DLD1 (cell line): ENCODE data around the gene FAM98C.
"Not testable (repeated sequence)": the region's sequence is repeated elsewhere in the genome, so short reads cannot be mapped to it uniquely, and the experiment has no call there.

Experiments used
- in situ Hi-C: cut with HindIII; loops from 2 replicates; pipeline ENCODE4 v1.10.0; 2017; ENCODE audit warnings: low sequenced_read_pairs

Gene FAM98C

DNA sequence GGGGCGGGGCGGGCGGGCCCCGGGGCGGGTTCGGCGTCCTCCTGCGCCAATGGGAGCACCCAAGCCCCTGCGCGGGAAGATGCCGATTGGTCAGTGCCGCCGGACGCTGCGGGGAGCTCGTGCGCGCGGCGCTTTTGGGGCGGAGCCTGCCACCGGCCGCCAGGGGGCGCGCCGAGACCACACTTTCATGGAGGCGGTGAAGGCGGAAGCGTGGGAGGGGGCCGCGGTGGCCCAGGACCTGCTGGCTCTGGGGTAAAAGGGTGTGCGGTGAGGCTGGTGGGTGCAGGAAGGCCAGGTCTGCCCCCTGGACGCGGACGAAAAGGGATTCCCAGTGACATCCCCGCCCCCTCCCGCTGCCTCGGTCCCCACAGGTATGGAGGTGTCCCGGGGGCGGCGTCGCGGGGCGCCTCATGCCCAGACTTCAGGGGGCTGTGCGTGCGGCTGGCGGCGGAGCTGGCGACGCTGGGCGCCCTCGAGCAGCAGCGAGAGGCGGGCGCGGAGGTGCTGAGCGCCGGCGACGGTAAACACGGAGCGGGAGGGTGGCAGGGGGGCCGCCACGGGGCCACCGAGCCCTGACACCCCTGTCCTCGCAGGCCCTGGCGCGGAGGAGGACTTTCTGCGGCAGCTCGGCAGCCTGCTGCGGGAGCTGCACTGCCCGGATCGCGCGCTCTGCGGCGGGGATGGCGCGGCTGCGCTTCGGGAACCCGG is at the start of gene FAM98C:
Gene FAM98C (plus strand): TSS at position 127 of the 708 bp plus-strand sequence. CDS start 61 bp downstream, at position 188.
- in situ Hi-C loops, result no loop called here

DNA sequence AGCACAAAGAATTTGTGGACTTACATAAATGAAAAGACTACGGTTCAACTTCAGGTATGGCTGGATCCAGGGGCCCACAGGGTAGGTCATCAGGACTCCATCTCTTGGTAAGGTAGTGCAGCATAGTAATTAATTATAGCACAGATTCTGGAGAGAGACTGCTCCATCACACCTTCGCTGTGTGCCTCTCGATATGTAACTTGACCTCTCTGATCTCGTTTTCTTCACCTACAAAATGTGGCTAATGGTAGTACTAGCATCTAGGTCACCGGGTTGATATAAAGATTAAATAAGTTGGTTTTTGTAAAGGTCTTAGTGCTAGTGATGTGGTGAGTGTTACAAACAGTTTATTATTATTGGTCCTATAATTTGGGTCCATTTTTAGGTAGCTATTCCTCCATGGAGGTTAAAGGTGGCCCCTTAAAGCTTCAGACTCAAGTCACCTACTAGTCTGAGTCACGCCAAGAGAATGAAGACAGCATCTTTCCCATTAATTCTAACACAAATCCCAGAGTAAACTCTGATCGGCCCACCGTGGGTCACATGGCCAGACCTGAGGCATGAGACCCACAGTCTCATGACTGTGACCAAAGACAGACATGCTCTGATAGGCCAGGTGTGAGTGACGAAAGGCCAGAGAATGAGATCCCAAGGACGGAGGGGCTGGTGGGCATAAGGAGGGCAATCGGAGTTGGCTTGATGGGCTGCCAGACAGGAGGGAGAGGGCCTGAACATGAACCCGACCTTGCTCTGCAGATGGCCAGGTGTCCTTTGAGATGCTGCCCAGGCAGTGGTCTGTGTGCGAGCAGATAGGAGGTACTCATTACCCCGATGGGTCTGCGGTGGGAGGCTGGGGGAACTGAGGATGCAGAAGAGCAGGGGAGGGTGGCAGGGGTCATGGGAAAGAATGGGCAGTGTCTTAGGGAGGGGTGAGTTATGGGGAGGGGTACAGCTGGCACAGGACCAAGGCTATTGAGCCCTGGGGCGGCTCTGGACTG is 46.9 kb upstream of the FAM98C start:
- in situ Hi-C loops, result no loop called here

DNA sequence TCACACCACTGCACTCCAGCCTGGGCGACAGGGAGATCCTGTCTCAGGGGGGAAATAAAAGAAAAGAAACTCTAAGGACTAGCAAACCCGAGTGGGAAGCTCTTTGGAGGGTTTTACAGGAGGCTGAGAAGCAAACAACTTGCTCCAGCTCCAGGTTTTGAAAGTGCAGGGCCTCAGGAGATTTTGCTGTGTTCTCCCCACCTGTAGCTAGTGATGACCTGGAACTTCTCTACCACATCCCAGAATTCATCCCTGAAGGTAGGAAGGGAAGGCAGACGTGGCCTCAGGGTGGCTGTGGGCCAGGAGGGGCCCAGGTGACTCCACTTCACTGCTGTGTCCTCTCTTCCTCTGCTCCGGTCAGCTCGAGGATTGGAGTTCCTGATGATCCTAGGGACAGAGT is 44.8 kb upstream of the FAM98C start:
- in situ Hi-C loops, result no loop called here

DNA sequence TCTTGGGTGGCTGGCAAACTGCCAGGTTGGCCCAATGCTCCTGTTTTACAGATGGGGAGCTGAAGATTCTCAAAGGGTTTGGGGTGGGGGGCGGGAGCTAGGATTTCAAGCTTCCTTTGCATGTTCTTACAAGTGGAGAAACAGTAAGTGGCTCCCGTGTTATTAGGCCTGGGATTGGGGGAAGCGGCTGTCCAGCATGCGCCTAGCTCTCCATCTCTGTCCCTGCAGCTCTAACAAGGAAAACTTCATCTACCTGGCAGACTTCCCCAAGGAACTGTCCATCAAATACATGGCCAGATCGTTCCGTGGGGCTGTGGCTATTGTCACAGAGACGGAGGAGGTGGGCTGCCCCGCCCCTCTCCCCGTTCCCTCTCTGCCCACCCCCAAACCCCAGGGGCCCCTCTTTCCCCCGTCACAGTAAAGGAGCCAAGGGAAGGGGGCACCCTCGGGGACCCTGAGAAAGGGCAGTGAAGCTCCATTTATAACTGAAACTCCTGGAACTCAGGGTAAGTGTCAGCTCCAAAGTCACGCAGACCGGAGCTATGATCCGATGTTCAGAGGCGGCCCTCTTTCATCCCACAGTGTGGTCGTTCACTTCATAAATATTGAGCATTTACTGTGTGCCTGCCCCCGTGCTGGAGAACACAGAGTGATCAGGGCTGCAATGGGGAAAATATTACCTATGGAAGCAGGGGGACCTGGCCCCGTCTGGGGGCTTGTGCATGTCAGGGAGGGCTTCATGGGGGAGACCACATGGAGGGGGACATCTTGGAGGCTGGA is 43.5 kb upstream of the FAM98C start:
- in situ Hi-C loops, result no loop called here

DNA sequence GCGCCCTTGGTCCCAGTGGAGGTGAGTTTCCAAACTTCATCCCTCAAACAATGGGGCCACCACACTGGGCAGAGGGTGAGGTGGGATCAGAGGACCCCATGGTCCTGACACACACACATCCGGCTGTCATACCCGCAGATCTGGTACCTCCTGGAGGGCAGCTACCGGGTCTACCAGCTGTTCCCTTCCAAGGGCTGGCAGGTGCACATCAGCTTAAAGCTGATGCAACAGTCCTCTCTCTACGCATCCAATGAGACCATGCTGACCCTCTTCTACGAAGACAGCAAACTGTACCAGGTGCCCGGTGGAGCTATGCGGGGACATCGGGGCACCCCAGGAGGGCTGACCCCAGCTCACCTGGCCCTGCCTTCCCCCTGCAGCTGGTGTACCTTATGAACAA is 42.5 kb upstream of the FAM98C start:
- in situ Hi-C loops, result no loop called here

DNA sequence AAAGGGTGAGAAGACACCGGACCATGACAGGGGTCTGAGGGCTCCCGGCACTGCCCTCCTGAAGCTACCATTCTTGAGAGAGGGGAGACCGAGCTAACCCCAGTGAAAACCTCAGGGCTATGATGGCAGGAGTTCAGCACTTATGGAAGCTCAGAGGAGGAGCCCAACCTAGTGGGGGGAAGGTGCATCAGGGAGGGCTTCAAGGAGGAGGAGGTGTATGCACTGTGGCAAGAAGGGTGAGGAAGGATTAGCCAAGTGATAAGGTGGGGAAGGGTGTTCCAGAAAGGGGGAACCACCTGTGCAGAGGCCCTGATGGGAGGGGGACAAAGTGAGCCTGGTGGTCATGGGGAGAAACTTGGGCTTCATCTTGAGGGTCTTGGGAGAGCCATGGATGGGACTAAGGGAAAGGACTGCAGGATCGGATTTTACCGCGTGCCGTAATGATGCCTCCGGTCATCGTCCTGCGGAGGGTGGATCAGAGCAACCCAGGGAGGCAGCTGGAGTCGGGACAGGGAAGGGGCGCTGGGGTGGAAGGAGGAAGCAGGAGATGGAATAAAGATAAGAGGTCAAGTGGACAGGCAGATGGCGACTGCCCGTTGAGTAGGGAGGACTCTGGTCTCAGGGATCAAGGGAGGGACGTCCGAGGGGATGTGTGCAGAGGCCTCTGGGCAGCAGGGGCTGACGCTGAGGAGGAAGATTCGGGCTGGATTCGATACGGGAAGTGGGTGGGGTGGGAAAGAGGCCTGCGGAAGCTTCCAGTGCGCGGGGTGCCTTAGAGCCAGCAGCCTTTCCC is 41.9 kb upstream of the FAM98C start:
- in situ Hi-C loops, result no loop called here

DNA sequence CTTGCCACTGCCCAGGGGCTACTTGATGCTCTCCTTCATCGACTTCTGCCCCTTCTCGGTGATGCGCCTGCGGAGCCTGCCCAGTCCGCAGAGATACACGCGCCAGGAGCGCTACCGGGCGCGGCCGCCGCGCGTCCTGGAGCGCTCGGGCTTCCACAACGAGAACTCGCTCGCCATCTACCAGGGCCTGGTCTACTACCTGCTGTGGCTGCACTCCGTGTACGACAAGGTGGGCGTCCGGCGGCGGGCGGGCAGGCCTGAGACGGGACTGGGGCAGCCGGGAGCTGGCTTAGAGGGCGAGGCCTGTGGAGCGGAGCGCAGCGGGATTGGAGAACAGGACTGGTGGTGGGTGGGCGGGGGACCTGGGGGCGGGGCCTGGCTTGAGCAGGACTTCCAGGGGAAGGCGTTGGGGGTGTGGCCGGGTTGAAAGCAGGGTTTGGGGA is 41.2 kb upstream of the FAM98C start:
- in situ Hi-C loops, result no loop called here

DNA sequence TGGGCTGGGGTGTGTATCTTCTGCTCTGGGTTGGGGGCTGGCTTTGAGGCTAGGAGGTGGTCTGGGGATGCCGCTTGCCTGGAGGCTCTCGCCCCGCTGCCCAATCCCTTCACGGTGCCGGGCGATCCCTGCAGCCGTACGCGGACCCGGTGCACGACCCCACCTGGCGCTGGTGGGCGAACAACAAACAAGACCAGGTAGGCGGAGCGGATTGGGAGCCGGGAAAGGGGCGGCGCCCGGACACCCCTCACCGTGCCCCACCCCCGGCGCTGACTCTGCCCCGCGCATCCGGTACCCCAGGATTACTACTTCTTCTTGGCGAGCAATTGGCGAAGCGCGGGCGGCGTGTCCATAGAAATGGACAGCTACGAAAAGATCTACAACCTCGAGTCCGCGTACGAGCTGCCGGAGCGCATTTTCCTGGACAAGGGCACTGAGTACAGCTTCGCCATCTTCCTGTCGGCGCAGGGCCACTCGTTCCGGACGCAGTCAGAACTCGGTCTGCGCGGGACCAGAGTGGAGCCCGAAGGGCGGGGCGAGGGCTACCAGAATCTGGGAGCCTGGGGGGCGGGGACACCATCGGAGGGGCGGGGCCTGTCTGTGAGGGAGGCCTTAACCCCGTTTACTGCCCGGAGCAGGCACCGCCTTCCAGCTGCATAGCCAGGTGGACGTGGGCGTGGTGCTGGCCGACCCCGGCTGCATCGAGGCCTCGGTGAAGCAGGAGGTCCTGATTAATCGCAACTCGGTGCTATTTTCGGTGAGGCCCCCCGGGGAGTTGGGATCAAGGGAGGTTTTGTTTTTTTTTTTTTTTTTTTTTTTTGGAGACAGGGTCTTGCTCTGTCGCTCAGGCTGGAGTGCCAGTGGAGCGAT is 40.6 kb upstream of the FAM98C start:
- in situ Hi-C loops, result no loop called here

DNA sequence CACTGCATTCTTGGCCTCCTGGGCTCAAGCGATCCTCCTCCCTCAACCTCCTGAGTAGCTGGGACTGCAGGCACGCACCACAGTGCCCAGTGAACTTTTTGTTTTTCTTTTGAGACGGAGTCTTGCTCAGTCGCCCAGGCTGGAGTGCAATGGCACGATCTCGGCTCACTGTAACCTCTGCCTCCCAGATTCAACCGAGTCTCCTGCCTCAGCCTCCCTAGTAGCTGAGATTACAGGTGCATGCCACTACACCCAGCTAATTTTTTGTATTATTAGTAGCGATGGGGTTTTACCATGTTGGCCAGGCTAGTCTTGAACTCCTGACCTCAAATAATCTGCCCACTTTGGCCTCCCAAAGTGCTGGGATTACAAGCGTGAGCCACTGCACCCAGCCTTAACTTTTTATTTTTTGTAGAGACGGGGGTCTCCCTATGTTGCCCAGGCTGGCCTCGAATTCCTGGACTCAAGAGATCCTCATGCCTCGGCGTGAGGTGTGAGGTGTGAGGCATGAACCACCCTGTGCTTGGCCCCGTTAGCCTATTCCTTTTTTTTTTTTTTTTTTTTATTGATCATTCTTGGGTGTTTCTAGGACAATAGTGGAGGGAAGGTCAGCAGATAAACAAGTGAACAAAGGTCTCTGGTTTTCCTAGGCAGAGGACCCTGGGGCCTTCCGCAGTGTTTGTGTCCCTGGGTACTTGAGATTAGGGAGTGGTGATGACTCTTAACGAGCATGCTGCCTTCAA is 39.8 kb upstream of the FAM98C start:
- in situ Hi-C loops, result not testable (repeated sequence)

DNA sequence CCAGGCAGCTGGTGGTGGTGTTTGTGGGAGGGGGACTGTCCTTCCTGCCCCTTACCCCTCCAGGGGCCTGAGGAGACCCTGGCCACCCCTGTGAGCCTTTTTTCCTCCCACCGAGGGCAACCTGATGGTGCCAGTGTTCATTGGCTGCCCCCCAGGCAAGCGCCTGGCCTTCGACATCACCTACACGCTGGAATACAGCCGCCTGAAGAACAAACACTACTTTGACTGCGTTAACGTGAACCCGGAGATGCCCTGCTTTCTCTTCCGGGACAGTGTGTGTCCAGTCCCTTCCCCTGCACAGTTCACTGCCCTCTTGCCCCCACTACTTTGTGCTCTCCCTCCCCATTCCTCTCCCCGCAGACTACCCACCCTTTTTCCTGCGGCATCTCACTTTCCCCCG is 35.9 kb upstream of the FAM98C start:
- in situ Hi-C loops, result no loop called here

DNA sequence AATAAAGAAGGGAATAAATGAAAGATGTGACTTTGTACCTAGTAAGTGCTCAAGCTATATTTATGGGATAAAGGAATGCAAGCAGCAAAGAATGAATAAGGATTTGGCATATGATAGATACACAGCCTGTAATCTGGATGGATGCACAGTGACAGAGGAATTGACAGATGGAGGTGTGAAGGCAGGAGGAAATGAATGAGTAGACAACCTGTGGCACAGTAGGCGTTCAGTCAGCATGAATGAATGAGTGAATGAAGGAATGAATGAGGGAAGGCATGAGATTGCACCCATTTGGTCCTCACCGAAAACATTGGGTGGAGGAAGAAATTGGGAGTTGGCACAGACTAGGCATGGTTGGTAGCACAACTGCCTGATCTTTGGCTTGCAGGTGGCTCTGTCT is 33.3 kb upstream of the FAM98C start:
- in situ Hi-C loops, result no loop called here

DNA sequence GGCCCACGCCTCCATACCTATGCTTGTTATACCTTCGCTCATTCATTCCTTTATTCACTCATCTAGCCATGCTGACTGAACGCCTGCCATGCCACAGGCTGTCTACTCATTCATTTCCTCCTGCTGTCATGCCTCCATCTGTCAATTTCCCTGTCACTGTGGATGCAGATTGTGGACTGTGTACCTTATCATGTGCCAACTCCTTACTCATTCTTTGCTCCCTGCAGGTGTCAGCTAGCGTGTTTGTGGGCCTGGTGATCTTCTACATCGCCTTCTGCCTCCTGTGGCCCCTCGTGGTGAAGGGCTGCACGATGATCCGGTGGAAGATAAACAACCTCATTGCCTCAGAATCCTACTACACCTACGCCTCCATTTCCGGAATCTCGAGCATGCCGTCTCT is 32.6 kb upstream of the FAM98C start:
- in situ Hi-C loops, result no loop called here

DNA sequence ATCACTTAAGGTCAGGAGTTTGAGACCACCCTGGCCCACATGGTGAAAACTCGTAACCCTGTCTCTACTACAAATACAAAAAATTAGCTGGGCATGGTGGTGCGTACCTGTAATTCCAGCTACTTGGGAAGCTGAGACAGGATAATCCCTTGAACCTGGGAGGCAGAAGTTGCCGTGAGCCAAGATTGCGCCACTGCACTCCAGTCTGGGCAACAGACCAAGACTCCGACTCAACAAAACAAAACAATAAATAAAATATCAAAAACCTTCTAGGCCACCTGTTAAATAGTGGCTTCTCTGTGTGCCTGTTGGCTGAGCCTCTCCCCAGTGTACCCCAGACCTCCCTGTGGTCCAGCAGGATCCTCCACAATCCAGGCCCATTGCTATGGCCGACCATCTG is 31.8 kb upstream of the FAM98C start:
- in situ Hi-C loops, result no loop called here

DNA sequence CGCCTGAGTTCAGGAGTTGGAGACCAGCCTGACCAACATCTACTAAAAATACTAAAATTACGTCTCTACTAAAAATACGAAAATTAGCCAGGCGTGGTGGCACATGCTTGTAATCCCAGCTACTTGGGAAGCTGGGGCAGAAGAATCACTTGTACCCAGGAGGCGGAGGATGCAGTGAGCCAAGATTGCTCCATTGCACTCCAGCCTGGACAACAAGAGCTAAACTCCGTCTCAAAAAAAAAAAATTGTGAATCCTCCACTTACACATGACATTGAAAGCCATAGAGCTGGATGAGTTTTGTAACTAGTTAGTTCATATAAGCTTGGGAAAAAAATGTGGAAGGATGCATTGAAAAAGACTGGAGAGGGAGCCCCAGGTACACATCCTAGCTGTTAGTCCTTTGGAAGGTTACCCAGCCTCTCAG is 29.0 kb upstream of the FAM98C start:
- in situ Hi-C loops, result no loop called here

DNA sequence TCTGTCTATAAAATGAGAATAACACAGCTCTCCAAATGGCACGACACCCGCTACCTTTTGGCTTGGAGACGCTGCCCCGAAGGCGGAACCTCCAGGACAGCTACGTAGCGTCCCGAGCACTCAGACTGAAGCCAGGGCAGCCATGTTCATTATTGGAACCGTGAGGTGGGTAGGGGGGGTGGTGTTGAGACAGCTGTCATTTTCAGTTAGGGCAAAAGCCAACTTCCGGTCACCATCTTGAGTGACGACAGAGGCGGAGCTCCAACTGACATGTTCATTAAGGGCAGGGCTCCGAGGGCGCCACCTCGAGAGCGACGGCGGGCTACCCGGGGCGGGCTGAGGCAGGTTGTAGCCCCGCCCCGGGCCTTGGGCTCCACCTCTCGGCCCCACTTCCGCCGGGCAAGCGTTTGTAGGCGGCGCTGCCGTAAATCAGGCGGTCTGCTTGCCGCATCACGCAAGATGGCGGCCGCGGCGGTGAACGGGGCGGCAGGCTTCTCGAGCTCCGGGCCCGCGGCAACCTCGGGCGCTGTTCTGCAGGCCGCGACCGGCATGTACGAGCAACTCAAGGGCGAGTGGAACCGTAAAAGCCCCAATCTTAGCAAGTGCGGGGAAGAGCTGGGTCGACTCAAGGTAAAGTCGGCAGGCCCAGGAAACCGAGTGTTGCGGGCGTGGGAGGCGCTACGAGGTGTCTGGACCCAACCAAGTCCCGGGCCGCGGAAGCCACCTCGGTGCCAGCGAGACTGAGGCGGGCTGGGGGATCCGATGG is 28.4 kb upstream of the FAM98C start, which contains the start of gene PSMD8:
Gene PSMD8 (plus strand): TSS at position 240 of the 766 bp plus-strand sequence. CDS start 31 bp downstream, at position 271.
- in situ Hi-C loops, result no loop called here

DNA sequence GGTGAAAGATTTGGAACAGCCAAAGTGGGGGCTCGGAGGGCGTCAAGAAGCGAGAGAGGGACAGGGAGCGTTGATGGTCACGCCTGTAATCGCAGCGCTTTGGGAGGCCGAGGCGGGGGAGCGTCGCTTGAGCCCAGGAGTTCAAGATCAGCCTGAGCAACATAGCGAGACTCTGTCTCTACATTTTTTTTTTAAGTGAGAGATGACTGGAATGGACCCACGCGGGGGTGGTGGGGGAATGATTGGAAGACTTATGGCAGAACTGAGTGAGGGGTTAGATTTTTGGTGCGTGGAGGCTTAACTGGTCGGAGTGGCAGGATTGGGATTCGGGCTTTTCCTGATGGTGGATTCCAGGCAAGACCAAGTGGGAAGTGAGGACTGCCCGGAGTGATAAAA is 27.8 kb upstream of the FAM98C start:
- in situ Hi-C loops, result no loop called here

DNA sequence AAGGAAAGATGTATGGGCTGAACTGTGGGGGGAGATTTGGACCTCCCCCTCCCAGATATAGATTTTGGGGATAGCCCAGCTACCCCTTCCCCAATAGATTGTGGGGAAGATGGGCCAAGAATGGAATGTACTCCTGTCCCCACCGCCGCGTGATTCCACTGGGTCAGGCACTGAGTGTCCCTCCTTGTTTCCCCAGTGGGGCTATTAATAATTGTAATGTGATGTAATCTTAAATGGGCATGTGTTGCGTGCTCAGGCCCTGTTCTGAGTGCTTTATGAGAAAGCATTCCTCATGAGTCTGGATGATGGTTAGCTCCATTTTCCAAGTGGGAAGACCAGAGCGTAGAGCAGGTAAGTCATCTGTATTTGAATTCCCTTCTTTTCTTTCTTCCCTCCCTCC is 27.1 kb upstream of the FAM98C start:
- in situ Hi-C loops, result no loop called here

DNA sequence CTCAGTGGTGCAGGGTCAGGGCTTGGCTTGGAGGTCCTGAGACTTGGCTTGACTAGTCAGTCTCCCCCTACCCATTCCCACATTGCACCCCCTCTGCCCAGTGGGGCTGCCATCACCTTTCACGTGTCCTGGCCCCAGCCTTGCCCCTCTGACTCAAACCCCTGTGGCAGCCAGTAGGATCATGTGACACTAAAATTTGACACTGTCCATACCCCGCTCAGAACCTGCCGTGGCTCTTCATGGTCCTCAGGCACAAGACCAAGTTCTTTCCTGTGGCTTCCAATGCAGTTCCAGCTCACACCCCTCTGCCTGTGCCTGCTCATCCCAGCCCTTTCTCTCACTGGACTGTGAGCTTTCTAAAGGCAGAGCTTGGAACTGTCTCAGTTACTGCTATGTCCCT is 26.3 kb upstream of the FAM98C start:
- in situ Hi-C loops, result no loop called here
